ENCODE measurements around the gene BLVRB. TPM values are rescaled to one million over a fixed set of nuclear protein-coding genes. Genes with fewer than 3 reads are reported as not detected.
A peak's percentile ranks its signal among the peaks of the same experiment; 100 is the strongest.
"Not testable (repeated sequence)": the region's sequence is repeated elsewhere in the genome, so short reads cannot be mapped to it uniquely, and the experiment has no call there.

Gene BLVRB
- total RNA-seq, 2 donors from 2014 or later, result 77.4 to 79.6 TPM

GRCh38 chr19:40460185-40460584, 5.4 kb downstream of the BLVRB start:
- intact Hi-C loops (cut with DNase I, micrococcal nuclease), result loop anchor here in 1 of 2 donors (5.0 to 10.0 kb wide), 2 partner anchors 137 to 155 kb away; no protein-coding TSS in a partner anchor
- DNase-seq (no peak), ATAC-seq (no peak)

GRCh38 chr19:40458597-40458974, 7.0 kb downstream of the BLVRB start:
- DNase-seq (no peak), ATAC-seq (no peak)
- intact Hi-C loops (cut with DNase I, micrococcal nuclease), result no loop called here

- intact Hi-C loops (cut with DNase I, micrococcal nuclease), result no loop called here
- ATAC-seq (no peak), DNase-seq (no peak)
These were observed 7.5 kb downstream of the BLVRB start for GRCh38 chr19:40457953-40458596.

- intact Hi-C loops (cut with DNase I, micrococcal nuclease), result no loop called here
- ATAC-seq, result no peak
- DNase-seq, result no peak
These were observed 8.5 kb downstream of the BLVRB start for GRCh38 chr19:40457048-40457447.

- DNase-seq; ATAC-seq; intact Hi-C loops (cut with DNase I, micrococcal nuclease): not testable (repeated sequence)
These were observed 11.6 kb downstream of the BLVRB start for GRCh38 chr19:40453943-40454342.

GRCh38 chr19:40453151-40453735, 12.3 kb downstream of the BLVRB start:
- DNase-seq (no peak), ATAC-seq (no peak)
- intact Hi-C loops (cut with DNase I, micrococcal nuclease), result no loop called here

- intact Hi-C loops (cut with DNase I, micrococcal nuclease), result no loop called here
- DNase-seq (no peak), ATAC-seq (no peak)
These were observed 13.5 kb downstream of the BLVRB start for GRCh38 chr19:40452016-40452415.

GRCh38 chr19:40450664-40451063, 14.9 kb downstream of the BLVRB start:
- intact Hi-C loops (cut with DNase I, micrococcal nuclease), result no loop called here
- DNase-seq (no peak), ATAC-seq (no peak)

GRCh38 chr19:40449506-40449905, 16.0 kb downstream of the BLVRB start:
- ATAC-seq (no peak), DNase-seq (no peak)
- intact Hi-C loops (cut with DNase I, micrococcal nuclease), result no loop called here

GRCh38 chr19:40446263-40446784, 19.2 kb downstream of the BLVRB start:
- intact Hi-C loops (cut with DNase I, micrococcal nuclease), result no loop called here

GRCh38 chr19:40445780-40446262, 19.7 kb downstream of the BLVRB start:
- peak; percentile 19 for ATAC-seq
- intact Hi-C loops (cut with DNase I, micrococcal nuclease), result no loop called here
- peak; percentile 61 to 73 for DNase-seq

More at GRCh38 chr19:40446263-40446784, 19.2 kb downstream of the BLVRB start:
- DNase-seq (no peak), ATAC-seq (no peak)

- no peak for DNase-seq
- no peak for ATAC-seq
- intact Hi-C loops (cut with DNase I, micrococcal nuclease), result no loop called here
These were observed 20.7 kb downstream of the BLVRB start for GRCh38 chr19:40444825-40445312.

- intact Hi-C loops (cut with DNase I, micrococcal nuclease), result no loop called here
- ATAC-seq, result peak; percentile 76
- DNase-seq, result peak; percentile 96 to 99
These were observed 21.3 kb downstream of the BLVRB start, which contains the start of gene SERTAD3 for GRCh38 chr19:40444000-40444824. Gene SERTAD3 (minus strand): TSS chr19:40444335. CDS start chr19:40442080, 2,255 bp downstream.

- DNase-seq (peak; percentile 100), ATAC-seq (peak; percentile 77)
- intact Hi-C loops (cut with DNase I, micrococcal nuclease), result no loop called here
These were observed 22.2 kb downstream of the BLVRB start for GRCh38 chr19:40443131-40443999.

- DNase-seq, result no peak
- intact Hi-C loops (cut with DNase I, micrococcal nuclease), result no loop called here
These were observed 23.0 kb downstream of the BLVRB start for GRCh38 chr19:40442328-40443130.

GRCh38 chr19:40441719-40442253, 23.8 kb downstream of the BLVRB start:
- intact Hi-C loops (cut with DNase I, micrococcal nuclease), result no loop called here
- ATAC-seq, result no peak
- no peak for DNase-seq

More at GRCh38 chr19:40442328-40443130, 23.0 kb downstream of the BLVRB start:
- no peak for ATAC-seq

- no peak for DNase-seq
- no peak for ATAC-seq
- intact Hi-C loops (cut with DNase I, micrococcal nuclease), result no loop called here
These were observed 27.3 kb downstream of the BLVRB start for GRCh38 chr19:40438284-40438683.

All from left colon (tissue), 2 donors.